ENCODE measurements around the gene DZANK1.
"Not testable (repeated sequence)": the region's sequence is repeated elsewhere in the genome, so short reads cannot be mapped to it uniquely, and the experiment has no call there.

Gene DZANK1

GRCh38 chr20:18436847-18437246, 30.0 kb downstream of the DZANK1 start:
- no peak for DNase-seq

DNA sequence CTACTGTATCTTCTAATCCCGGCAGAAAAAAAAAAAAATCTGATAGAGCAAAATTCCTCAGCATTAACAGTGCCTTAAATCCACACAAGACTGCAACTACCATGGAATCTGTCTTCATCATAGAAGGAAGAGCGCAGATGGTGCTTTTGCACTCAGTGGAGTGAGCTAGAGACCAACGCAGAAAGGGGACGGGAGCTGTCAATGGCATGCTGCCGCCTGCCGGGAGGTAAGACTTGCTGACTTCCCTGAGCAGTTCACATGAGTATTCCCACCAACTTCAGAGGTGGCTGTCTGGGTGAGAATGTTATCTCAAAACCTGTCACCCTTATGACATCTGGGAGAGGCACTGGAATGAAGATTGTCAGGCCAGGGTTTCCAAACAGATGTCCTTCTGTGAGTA, 35.6 kb downstream of the DZANK1 start:
- DNase-seq, result no peak

GRCh38 chr20:18430172-18430826, 36.5 kb downstream of the DZANK1 start:
- no peak for DNase-seq

- no peak for DNase-seq
Observed at GRCh38 chr20:18428490-18429173, 38.2 kb downstream of the DZANK1 start.

DNA sequence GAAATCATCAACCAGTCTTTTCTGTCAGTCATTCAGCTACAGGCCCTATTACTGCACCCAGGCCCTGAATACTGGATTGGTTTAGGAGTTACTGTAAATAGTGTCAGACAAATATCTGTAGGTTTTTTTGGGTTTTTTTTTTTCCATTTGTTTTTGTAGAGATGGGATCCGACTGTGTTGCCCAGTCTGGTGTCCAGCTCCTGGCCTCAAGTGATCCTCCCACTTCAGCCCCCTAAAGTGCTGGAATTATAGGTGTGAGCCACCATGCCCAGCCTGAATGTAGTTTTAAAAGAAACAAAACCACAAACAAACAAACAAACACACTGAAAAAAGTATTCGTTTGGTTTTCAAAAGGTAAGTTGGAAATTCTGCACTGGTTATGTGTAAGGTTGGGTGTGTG, 39.6 kb downstream of the DZANK1 start:
- DNase-seq, result no peak

GRCh38 chr20:18421608-18422007, 45.2 kb downstream of the DZANK1 start:
- no peak for DNase-seq

- DNase-seq, result no peak
Observed at GRCh38 chr20:18416486-18416885, 50.3 kb downstream of the DZANK1 start.

DNA sequence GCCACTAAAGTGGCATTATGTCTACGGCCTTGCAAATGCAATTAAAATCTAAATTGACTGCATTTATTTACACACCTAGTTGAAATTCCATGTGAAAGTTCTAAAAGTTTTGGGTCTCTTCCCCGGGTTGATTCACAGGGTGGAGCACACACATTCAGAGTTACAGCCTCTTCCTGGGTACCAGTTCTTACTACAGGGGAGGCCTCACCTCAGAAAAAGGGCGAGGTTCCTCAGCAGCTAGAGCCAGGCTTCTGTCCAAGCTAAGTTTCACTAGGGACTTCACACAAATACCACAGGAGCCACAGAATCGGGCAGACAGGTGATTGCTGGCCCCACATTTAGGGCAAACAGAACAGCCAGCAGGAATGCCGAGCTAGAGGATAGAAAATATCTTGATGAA, 52.7 kb downstream of the DZANK1 start:
- no peak for DNase-seq

GRCh38 chr20:18412221-18412901, 54.5 kb downstream of the DZANK1 start:
- no peak for DNase-seq

DNA sequence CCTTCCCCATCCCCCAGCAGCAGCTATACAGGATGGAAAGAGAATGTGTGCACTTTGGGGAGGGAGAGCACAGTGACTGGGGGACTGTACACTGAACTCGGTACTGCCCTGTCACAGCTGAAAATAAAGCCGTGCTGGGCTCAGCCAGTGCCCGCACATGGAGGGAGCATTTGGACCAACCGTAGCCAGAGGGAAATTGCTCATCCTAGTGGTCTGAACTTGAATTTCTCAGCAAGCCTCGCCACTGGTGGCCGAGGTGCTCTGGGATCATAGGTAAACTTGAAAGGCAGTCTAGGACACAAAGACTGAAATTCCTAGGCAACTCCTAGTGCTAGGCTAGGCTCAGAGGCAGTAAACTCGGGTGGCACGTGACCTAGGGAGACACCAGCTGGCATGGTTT, 61.0 kb downstream of the DZANK1 start:
- no peak for DNase-seq

- no peak for DNase-seq
Observed at GRCh38 chr20:18404172-18404571, 62.7 kb downstream of the DZANK1 start.

GRCh38 chr20:18403269-18403668, 63.6 kb downstream of the DZANK1 start:
- no peak for DNase-seq

- DNase-seq, result no peak
Observed at GRCh38 chr20:18401305-18401704, 65.5 kb downstream of the DZANK1 start.

GRCh38 chr20:18400460-18400859, 66.4 kb downstream of the DZANK1 start:
- DNase-seq, result no peak

- DNase-seq, result not testable (repeated sequence)
Observed at GRCh38 chr20:18398713-18399112, 68.1 kb downstream of the DZANK1 start.

DNA sequence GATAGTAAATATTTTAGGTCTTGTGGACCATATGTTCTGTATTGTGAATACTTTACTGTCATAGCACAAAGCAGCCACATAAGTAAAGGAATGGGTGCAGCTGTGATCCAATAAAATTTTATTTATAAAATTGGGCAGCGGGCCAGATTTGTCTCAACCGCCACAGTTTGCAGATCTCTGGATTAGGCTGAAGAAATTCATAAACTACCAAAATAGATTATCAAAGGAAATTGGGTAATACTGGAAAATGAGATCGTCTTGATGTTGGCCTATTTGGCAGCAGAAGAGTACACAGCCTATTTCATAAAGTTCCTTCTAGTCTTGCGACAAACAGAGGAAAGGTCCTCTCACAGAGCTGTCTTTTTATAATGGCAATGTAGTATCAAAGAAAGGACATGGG, 69.8 kb downstream of the DZANK1 start:
- DNase-seq, result no peak

DNA sequence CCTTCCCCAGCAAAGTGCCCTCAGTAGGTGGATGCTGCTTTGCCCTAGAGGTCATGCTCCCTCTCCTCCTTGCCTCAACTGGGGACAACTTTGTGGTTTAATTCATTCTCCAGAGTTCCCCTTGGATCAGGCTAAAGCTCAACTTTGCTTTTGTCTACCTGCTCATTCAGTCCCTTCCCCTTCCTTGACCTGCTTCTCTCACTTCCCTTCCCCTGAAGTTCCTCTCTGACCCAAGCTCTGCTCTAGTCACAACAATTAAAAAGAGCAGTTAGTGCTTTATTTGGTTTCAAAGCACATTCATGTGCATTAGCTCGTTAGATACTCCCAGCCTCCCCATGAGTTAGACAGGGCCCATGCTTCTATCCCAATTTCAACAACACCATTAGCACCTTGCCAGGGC, 71.3 kb downstream of the DZANK1 start:
- DNase-seq, result no peak

DNA sequence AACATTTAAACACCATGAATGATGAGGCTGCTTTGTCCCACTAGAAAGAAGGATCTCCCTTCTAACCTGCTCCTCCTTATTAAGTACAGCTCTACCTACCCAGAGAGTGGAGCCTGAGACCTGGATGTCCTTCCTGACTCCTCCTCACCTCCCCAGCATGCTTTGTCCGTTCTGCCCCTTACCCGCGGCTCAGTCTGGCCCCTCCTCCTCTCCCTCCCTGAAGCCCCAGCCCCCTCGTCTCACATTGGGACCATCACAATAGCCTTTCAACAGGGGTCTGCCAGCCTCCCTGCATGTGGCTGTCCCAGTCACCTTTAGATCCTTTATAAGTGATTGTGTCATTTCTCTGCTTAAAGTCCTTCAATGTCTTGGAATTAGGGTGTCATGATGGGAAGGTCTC, 72.5 kb downstream of the DZANK1 start:
- DNase-seq, result no peak

GRCh38 chr20:18391686-18392085, 75.1 kb downstream of the DZANK1 start:
- DNase-seq, result no peak

- no peak for DNase-seq
Observed at GRCh38 chr20:18390201-18390600, 76.6 kb downstream of the DZANK1 start.

- no peak for DNase-seq
Observed at GRCh38 chr20:18388860-18389259, 78.0 kb downstream of the DZANK1 start.

DNA sequence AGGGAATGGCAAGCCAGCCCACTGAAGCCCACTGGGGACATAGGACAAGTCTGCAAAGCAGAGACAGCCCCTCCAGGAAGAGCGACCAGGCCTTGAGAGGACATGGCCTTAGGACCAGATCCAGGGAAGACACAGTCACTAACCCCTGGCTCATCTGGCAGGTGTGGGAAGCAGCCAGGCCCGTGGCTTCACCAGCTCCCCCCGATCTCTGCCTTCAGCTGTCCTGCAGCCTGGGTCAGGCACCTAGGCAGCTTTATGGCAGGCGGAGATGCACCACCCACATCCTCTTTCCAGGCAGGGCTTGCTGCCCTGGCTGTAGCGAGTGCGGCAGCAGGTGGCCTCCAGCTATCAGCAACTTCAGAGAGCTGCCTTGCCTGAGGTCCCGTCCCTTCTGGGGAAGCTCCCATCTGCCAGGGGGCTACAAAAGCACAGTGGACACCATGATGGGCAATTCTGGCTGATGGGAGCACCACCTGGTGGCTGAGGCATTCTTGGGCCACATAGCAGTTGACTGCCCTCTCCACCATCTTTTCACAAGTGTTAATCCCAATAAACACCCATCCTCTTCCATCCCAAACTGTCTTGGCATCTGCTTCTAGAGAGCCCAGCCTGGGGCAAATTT, 85.8 kb downstream of the DZANK1 start:
- DNase-seq, result no peak

DNA sequence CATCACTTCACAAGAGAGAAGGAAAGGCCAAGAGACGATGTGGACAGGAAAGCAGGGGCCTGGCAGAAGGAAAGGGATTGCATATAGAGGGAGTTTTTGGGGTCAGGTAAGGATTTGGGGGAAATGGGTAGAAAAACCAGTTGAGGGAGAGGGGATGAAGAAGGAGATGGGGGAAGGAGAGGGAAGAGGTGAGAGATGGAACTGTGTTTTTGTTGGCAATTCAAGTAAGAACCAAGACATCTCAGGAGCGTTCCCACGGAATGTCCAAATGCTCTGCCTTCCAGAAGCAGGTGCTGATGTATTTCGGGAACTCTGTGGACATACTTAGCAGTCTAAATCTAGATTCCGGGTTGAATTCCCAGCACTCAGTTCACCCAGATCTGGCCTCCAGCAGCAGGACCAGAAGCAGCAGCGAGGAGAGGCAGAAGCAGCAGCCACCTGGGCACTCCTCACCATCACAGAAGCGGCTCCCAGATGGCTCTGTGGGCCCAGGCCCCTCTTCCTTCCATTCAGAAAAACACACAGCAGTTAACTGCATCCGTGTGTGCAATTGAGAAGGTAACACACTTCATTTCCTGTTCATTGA, 88.8 kb downstream of the DZANK1 start:
- no peak for DNase-seq

All from NCI-H446 treated with DMSO at 0.1 percent for 48 hours (cell line).